Lower lobe of right lung (tissue), 2 donors: ENCODE data around the gene CMIP. TPM values are rescaled to one million over a fixed set of nuclear protein-coding genes. Genes with fewer than 3 reads are reported as not detected.

ENCODE experiments used
- ATAC-seq, 2 donors: fragments of 200-7000 bp; cut with Tn5 transposase; one replicate each; pipeline ENCODE4 v1.9.1; 2020 to 2022; ENCODE audit warnings: mild to moderate bottlenecking in 2 of 2, moderate library complexity in 2 of 2
- DNase-seq: peaks from one replicate; pipeline ENCODE4 v3.0.0-alpha.2; 2020
- H3K27ac ChIP-seq: fragments of 200-600 bp; one replicate; pipeline ENCODE4 v1.8.0; 2022
- H3K27me3 ChIP-seq: fragments of 200-600 bp; one replicate; pipeline ENCODE4 v1.8.0; 2022; ENCODE audit warnings: low read depth
- H3K36me3 ChIP-seq: fragments of 200-600 bp; one replicate; pipeline ENCODE4 v1.8.0; 2022; ENCODE audit warnings: mild to moderate bottlenecking
- H3K4me1 ChIP-seq: fragments of 200-600 bp; one replicate; pipeline ENCODE4 v1.8.0; 2022
- H3K4me3 ChIP-seq: fragments of 200-600 bp; one replicate; pipeline ENCODE4 v1.8.0; 2022; ENCODE audit warnings: mild to moderate bottlenecking
- H3K9me3 ChIP-seq: fragments of 200-600 bp; one replicate; pipeline ENCODE4 v1.8.0; 2022
- CTCF ChIP-seq: fragments of 200-600 bp; IDR thresholded peaks from one replicate; pipeline ENCODE4 v1.8.0; 2022; ENCODE audit warnings: antibody characterized with exemption, mild to moderate bottlenecking
- intact Hi-C: fragments of 100-400 bp; cut with DNase I; formaldehyde crosslinking; loops from one replicate; pipeline ENCODE4 v1.11.0; 2022
- total RNA-seq: library from RNA; stranded (reverse); fragmentation: NEBNext Ultra II Directional; extraction: Animal tissue kit (Norgen Biotek cat#: 25700); gene quantifications from one replicate; pipeline ENCODE4 v1.2.1, GENCODE V29; 2021
- donor health status: DM: no; HTN: yes; CAD: no; lungs with severe emphysema.

CMIP gene
- total RNA-seq, 1 donor from 2014 or later = 77.4 TPM

GRCh38 chr16:81542609-81543570 is 98.3 kb downstream of the CMIP start:
- peak overlapping the region; percentile 3 for H3K27ac ChIP-seq
- DNase-seq = peak; percentile 36

DNA sequence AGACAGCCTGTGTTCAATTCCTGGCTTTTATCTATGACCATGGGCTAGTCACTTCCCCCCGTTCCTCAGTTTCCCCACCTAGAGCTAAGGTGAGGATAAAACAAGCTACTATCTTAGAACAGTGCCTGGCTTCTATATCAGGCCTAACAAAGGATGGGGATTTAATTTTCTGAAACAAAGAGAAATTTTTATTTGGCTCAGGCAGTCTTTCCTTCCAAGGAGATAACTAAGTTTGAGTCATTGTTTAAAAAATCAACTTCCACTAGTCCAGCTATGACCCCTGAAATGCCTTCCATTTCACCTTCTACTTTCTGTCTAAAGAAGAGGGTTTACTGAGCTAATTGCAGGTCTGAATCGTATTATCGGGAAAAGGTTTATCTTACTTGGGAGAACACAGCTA is 99.0 kb downstream of the CMIP start:
- no peaks in the 10 kb centered on the region for H3K27me3 ChIP-seq
- DNase-seq (no peak), ATAC-seq (no peak)
- TF ChIP-seq CTCF = no peak
- intact Hi-C loops = no loop called here
- peak overlapping the region; percentile 3 for H3K27ac ChIP-seq
- peaks cover 60% of the 10 kb centered on the region for H3K4me1 ChIP-seq
- H3K4me3 ChIP-seq = no peak overlapping the region
- no peaks in the 10 kb centered on the region for H3K36me3 ChIP-seq
- no peaks in the 10 kb centered on the region for H3K9me3 ChIP-seq

More at GRCh38 chr16:81542609-81543570, 98.3 kb downstream of the CMIP start:
- H3K36me3 ChIP-seq = no peaks in the 10 kb centered on the region
- no peak for ATAC-seq
- no peak overlapping the region for H3K4me3 ChIP-seq
- intact Hi-C loops = no loop called here
- TF ChIP-seq CTCF = no peak
- no peaks in the 10 kb centered on the region for H3K9me3 ChIP-seq
- peaks cover 58% of the 10 kb centered on the region for H3K4me1 ChIP-seq
- H3K27me3 ChIP-seq = no peaks in the 10 kb centered on the region

GRCh38 chr16:81544261-81544660 is 99.7 kb downstream of the CMIP start:
- ATAC-seq = peak; percentile 3 to 26
- no peak for TF ChIP-seq CTCF
- peaks cover 61% of the 10 kb centered on the region for H3K4me1 ChIP-seq
- no peak overlapping the region for H3K27ac ChIP-seq
- no peaks in the 10 kb centered on the region for H3K36me3 ChIP-seq
- intact Hi-C loops = no loop called here
- no peaks in the 10 kb centered on the region for H3K9me3 ChIP-seq
- no peaks in the 10 kb centered on the region for H3K27me3 ChIP-seq
- peak; percentile 46 for DNase-seq
- H3K4me3 ChIP-seq = no peak overlapping the region

DNA sequence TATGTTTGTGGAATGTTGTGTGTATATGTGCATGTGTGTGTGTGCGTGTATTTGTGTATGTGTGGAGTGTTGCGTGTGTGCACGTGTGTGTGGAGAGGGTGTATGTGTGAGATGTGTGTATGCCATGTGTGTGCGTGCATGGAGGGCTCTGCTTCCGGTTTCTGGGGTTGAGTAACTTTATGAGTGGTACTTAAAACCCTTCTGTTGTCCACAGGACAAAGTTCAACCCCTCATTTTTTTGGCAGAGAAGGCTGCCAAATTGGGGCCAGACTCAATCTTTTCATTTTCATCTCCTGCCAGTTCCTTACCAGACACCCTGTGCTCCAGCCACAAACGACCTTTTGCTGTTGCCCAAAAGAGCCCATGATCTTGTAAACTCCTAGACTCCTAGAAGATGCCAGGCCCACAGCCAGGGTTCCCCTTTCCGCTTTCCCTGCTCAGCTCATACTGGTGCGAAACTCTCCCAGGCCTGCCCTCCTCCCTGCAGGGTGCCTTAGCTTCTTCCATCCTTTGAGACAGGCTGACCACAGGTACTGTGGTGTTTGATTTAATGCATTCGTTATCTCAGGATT is 100.2 kb downstream of the CMIP start:
- Histone ChIP-seq H3K4me1 (peaks cover 56% of the 10 kb centered on the region), H3K9me3 (no peaks in the 10 kb centered on the region), H3K36me3 (no peaks in the 10 kb centered on the region), H3K4me3 (no peak overlapping the region), H3K27ac (no peak overlapping the region), H3K27me3 (no peaks in the 10 kb centered on the region)
- ATAC-seq = peak; percentile 58 to 60
- intact Hi-C loops = no loop called here
- DNase-seq = peak; percentile 50
- no peak for TF ChIP-seq CTCF

DNA sequence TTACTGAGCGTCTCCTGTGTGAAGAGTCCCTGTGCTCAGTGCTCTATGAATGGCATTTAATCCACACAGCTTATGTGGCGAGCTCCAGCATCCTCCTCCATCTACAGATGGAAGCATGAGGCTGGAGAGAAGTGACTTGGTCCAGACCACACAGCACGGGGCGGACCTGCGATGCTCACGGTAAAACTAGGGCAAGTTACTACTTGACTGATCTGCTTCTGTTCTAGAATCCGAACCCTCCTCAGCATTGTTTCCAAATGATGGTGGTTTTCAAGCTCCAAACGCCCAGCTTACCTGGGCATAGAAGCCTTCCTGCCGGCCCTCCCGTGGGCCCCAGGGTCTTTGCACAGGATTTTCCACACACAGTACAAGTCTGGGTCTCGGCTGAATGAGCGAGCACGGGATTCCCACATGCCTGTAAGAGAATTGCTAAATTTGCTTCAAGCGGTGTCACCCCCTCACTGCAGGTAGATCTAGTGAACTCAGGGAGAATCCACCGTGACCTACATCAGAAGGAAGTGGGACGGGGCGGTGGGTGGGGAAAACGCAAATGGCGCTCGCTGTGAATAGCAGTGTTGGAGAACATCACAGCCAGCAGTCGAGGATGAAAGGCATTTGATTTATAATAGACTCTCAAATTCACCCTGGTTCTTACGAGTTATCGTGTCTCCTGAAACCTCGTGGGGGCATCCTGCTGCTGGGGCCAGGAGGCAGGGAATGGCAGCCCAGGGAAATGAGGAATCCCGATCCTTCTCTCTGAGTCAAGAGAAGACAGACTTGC is 101.1 kb downstream of the CMIP start:
- no peak for ATAC-seq
- Histone ChIP-seq H3K4me3 (no peak overlapping the region), H3K27me3 (no peaks in the 10 kb centered on the region), H3K9me3 (no peaks in the 10 kb centered on the region), H3K4me1 (peaks cover 52% of the 10 kb centered on the region), H3K36me3 (no peaks in the 10 kb centered on the region), H3K27ac (no peak overlapping the region)
- peak; percentile 39 for DNase-seq
- intact Hi-C loops = no loop called here
- TF ChIP-seq CTCF = no peak
